K562 (cell line): ENCODE measurements around the gene DMBT1. TPM values are rescaled to one million over a fixed set of nuclear protein-coding genes. Genes with fewer than 3 reads are reported as not detected.

ENCODE experiments used
- ATAC-seq: fragments of 200-7000 bp; cut with Tn5 transposase; 3 replicates; pipeline ENCODE4 v1.9.1; 2020; ENCODE audit warnings: moderate library complexity
- BruUV-seq: library from RNA; stranded (reverse); fragments of 400-500 nt; replicated peaks from 2 replicates; lab custom pipeline; 2021; lab: Mats Ljungman, UMichigan
- CTCF ChIA-PET: fragments of 300-600 bp; formaldehyde crosslinking; extraction: SDS; loops from one replicate; lab custom pipeline; 2021; ENCODE audit warnings: low intra/inter-chr PET ratio; lab: Yijun Ruan, JAX
- POLR2A ChIA-PET: fragments of 300-600, 350-650 bp; sonication (Branson Sonifier 250); formaldehyde crosslinking; extraction: SDS; loops from one replicate; lab custom pipeline; 2021; ENCODE audit warnings: antibody characterized with exemption, inconsistent platforms; lab: Yijun Ruan, JAX
- DNase-seq, 4 experiments: peaks; one replicate each; pipeline versions ENCODE4 v3.0.0 to v3.0.0-alpha.2; 2011 to 2018; ENCODE audit warnings: low spot score in 3 of 4, mixed read lengths in 3 of 4; ENCODE audit errors: extremely low read depth in 1 of 4
- FAIRE-seq: peaks from 2 replicates; lab custom pipeline; 2011; peaks lifted over from hg19 to GRCh38; lab: Jason Lieb, UNC
- H2AFZ ChIP-seq: 2 replicates; pipeline ENCODE4 v1.6.0; 2011; ENCODE audit warnings: low read depth, low read length, control low read depth, inconsistent platforms
- H3K27ac ChIP-seq: fragments of 200-600 bp; 3 replicates; pipeline ENCODE4 v1.8.0; 2011; ENCODE audit warnings: low read depth, mild to moderate bottlenecking, control low read depth, inconsistent platforms, low read length, moderate library complexity, mixed read lengths; ENCODE audit errors: extremely low read depth
- H3K27me3 ChIP-seq, 2 experiments: fragments of 300-600 bp in 1 of 2; 2 replicates in 1 of 2; 3 replicates in 1 of 2; pipeline versions ENCODE4 v1.6.0 to v1.8.0; 2011; ENCODE audit warnings: inconsistent platforms in 2 of 2, low read length in 2 of 2, mild to moderate bottlenecking in 1 of 2, mixed read lengths in 1 of 2, moderate library complexity in 1 of 2; ENCODE audit not compliant: control insufficient read depth in 2 of 2, insufficient read depth in 2 of 2
- H3K36me3 ChIP-seq: fragments of 300-600 bp; 3 replicates; pipeline ENCODE4 v1.8.0; 2011; ENCODE audit warnings: mild to moderate bottlenecking, low read length, inconsistent platforms; ENCODE audit not compliant: control insufficient read depth, insufficient read depth
- H3K4me1 ChIP-seq, 2 experiments: fragments of 200-600 bp in 1 of 2; replicated peaks in 1 of 2; 2 replicates in 1 of 2; 3 replicates in 1 of 2; pipeline versions ENCODE4 v1.5.1 to v1.8.0; 2011; ENCODE audit warnings: inconsistent platforms in 2 of 2, low read length in 2 of 2, mild to moderate bottlenecking in 1 of 2, mixed read lengths in 1 of 2, moderate library complexity in 1 of 2; ENCODE audit not compliant: control insufficient read depth in 2 of 2, insufficient read depth in 2 of 2
- H3K4me2 ChIP-seq: 2 replicates; pipeline ENCODE4 v1.6.1; 2011; ENCODE audit warnings: low read length, control low read depth, inconsistent platforms, mixed read lengths; ENCODE audit not compliant: insufficient read depth
- H3K4me3 ChIP-seq: fragments of 200-600 bp; sonication (generic), shearing (Covaris generic); 2 replicates; pipeline ENCODE4 v1.5.1; 2016; ENCODE audit warnings: control low read depth, inconsistent platforms
- H3K79me2 ChIP-seq: fragments of 200-600 bp; 3 replicates; pipeline ENCODE4 v1.8.0; 2011; ENCODE audit warnings: low read length, inconsistent platforms; ENCODE audit not compliant: control insufficient read depth, insufficient read depth
- H3K9ac ChIP-seq, 2 experiments: 2 replicates each; pipeline versions ENCODE4 v1.6.0 to v1.6.1; 2011; ENCODE audit warnings: low read depth in 2 of 2, low read length in 2 of 2, control low read depth in 1 of 2, inconsistent platforms in 1 of 2, mild to moderate bottlenecking in 1 of 2, mixed read lengths in 1 of 2; ENCODE audit not compliant: insufficient read depth in 1 of 2
- H3K9me1 ChIP-seq: one replicate; pipeline ENCODE4 v1.6.0; 2011; ENCODE audit warnings: inconsistent platforms, mild to moderate bottlenecking, low read length, moderate library complexity; ENCODE audit not compliant: control insufficient read depth, insufficient read depth
- H3K9me3 ChIP-seq: replicated peaks from 2 replicates; pipeline ENCODE4 v1.5.1; 2011; ENCODE audit warnings: low read depth, low read length, inconsistent platforms; ENCODE audit not compliant: control insufficient read depth, insufficient read depth
- H4K20me1 ChIP-seq: replicated peaks from 2 replicates; pipeline ENCODE4 v1.6.1; 2011; ENCODE audit warnings: low read length, inconsistent platforms, mixed read lengths; ENCODE audit not compliant: control insufficient read depth, insufficient read depth
- FOXA1 ChIP-seq: fragments of 450-650 bp; IDR thresholded peaks from 2 replicates; pipeline ENCODE4 v1.6.1; 2016; ENCODE audit warnings: mild to moderate bottlenecking, borderline replicate concordance
- FOXJ2 ChIP-seq: fragments of 200-800 bp; sonication (Bioruptor generic); IDR thresholded peaks from 2 replicates; pipeline ENCODE4 v1.6.1; 2016; ENCODE audit warnings: missing genetic modification characterization, missing compliant biosample characterization
- GABPB2 ChIP-seq: fragments of 250-450 bp; sonication (Bioruptor Pico); conservative IDR thresholded peaks from 2 replicates; pipeline ENCODE4 v1.5.1; 2021; ENCODE audit warnings: mild to moderate bottlenecking
- HNRNPH1 ChIP-seq: fragments of 200-400 bp; formaldehyde crosslinking; optimal IDR thresholded peaks from 2 replicates; pipeline ENCODE3; 2017; ENCODE audit warnings: low read depth, mild to moderate bottlenecking, low read length, moderate library complexity
- MAFK ChIP-seq: IDR thresholded peaks from 2 replicates; pipeline ENCODE4 v1.6.1; 2011; ENCODE audit warnings: low read length, improper control_type of control experiment
- MCM5 ChIP-seq: fragments of 450-650 bp; IDR thresholded peaks from 2 replicates; pipeline ENCODE4 v1.6.1; 2016; ENCODE audit warnings: low read depth
- TAF7 ChIP-seq: fragments of 450-650 bp; IDR thresholded peaks from 2 replicates; pipeline ENCODE4 v1.6.1; 2016; ENCODE audit warnings: missing genetic modification characterization, missing compliant biosample characterization
- TBP ChIP-seq: optimal IDR thresholded peaks from 2 replicates; pipeline ENCODE3; 2011; ENCODE audit warnings: low read depth, low read length, improper control_type of control experiment
- XRCC3 ChIP-seq: fragments of 450-650 bp; IDR thresholded peaks from 2 replicates; pipeline ENCODE4 v1.6.1; 2017; ENCODE audit warnings: mild to moderate bottlenecking, moderate library complexity
- ZBTB9 ChIP-seq: fragments of 450-650 bp; formaldehyde crosslinking; IDR thresholded peaks from 2 replicates; pipeline ENCODE4 v1.4.0; 2020; ENCODE audit warnings: mild to moderate bottlenecking, moderate library complexity
- ZNF23 ChIP-seq: fragments of 250-450 bp; sonication (Bioruptor Pico); IDR thresholded peaks from 2 replicates; pipeline ENCODE4 v1.4.0; 2020; ENCODE audit warnings: mild to moderate bottlenecking
- WGBS: fragments of 100-300 bp; shearing (Covaris generic); methylation state at CpG from one replicate; pipeline ENCODE4 v1.1.6; 2016; ENCODE audit warnings: low coverage, mixed read lengths; ENCODE audit not compliant: insufficient coverage; ENCODE audit errors: missing lambda C conversion rate; 5-methylcytosine and 5-hydroxymethylcytosine counted together
- in situ Hi-C: fragments of 300-500 bp; cut with MboI; formaldehyde crosslinking; loops from 4 replicates; pipeline ENCODE4 v1.15.0; 2018; ENCODE audit warnings: inconsistent platforms, mixed read lengths
- intact Hi-C: fragments of 100-400 bp; cut with micrococcal nuclease; formaldehyde crosslinking; loops from 2 replicates; pipeline ENCODE4 v1.14.2; 2022
- polyA plus RNA-seq, 8 experiments: library from polyadenylated mRNA; depleted of rRNA in 4 of 8; stranded (reverse) in 5 of 8; unstranded in 3 of 8; fragments of >200 nt; fragmentation: Nextera tagmentation in 2 of 8; fragmentation: Illumina TruSeq in 1 of 8; extraction: Ambion mirVana in 2 of 8; extraction: Trizol in 1 of 8; gene quantifications; 2 replicates each; pipeline versions ENCODE4 v1.2.1 to v1.2.3, GENCODE V29; 2011 to 2014; ENCODE audit warnings: inconsistent platforms in 1 of 8, missing spikeins in 1 of 8
- total RNA-seq, 7 experiments: library from RNA; depleted of rRNA in 6 of 7; stranded (reverse); fragments of >200 nt in 6 of 7; fragmentation: Illumina TruSeq in 2 of 7; extraction: Trizol in 2 of 7; gene quantifications; 2 replicates each; pipeline versions ENCODE4 v1.2.1 to v1.2.3, GENCODE V29; 2011 to 2021; ENCODE audit warnings: low replicate concordance in 1 of 7
- TF ChIP-seq, protein P1 (sequence below): fragments of 250-450 bp; sonication (Bioruptor Pico); IDR thresholded peaks from 2 replicates; pipeline ENCODE4 v1.4.0; 2020

Gene DMBT1
- total and polyA plus RNA-seq, 9 of the 15 experiments (the other 6 are each of a cell fraction or from before 2014, with no cell fraction given), result 0.01 to 0.07 TPM; not detected in 7

DNA sequence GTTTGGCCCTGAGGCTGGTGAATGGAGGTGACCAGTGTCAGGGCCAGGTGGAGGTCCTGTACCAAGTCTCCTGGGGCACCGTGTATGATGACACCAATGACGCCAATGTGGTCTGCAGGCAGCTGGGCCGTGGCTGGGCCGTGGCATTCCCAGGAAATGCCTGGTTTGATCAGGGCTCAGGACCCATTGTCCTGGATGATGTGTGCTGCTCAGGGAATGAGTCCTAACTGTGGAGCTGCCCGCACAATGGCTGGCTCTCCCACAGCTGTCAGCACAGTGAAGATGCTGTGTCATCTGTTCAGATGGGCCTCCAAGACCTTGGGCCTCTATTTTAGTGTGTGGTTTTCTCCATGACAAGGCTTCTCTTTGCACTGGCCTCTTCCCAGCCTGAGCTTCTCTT is 64.0 kb downstream of the DMBT1 start (continued):
- TF ChIP-seq ZBTB9 (no peak), MCM5 (no peak), XRCC3 (no peak), FOXJ2 (tag) (no peak)

DNA sequence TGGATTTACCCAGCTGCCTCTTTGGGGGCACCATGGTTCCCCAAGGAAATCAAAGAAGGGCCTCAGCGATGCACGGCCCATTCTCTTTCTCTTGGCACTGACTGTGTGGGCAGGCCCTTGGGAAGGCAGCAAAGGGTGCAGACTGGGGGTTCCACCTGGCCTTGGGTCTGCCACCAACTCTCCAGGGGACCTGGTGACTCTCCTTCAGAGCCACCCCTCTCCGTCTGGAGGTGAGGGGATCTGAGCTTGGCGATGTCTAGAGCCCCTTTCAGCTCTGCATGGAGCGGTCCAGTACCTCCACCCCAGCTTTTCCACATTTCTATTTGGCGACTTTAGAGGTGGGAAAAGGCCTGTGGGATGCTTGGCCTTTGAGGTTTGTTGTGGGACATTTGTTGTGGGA is 70.0 kb downstream of the DMBT1 start:
- Histone ChIP-seq H3K4me1 (no peaks in the 10 kb centered on the region), H4K20me1 (no peaks in the 10 kb centered on the region), H3K4me3 (no peak overlapping the region), H3K9me3 (no peaks in the 10 kb centered on the region), H3K9me1 (no peaks in the 10 kb centered on the region), H3K79me2 (no peaks in the 10 kb centered on the region), H2AFZ (no peak overlapping the region), H3K4me2 (no peak overlapping the region), H3K9ac (no peak overlapping the region), H3K27me3 (peaks cover 0 to 5% of the 10 kb centered on the region in 2 experiments; a peak in 1 of 5 replicates), H3K27ac (no peak overlapping the region), H3K36me3 (no peaks in the 10 kb centered on the region)
- DNase-seq (no peak), ATAC-seq (no peak), FAIRE-seq (no peak)
- WGBS, result 2% methylated on average over 6 of the region's 6 CpGs
- intact Hi-C loops (no loop called here), in situ Hi-C loops (no loop called here)
- no TSS peak for BruUV-seq
- ChIA-PET CTCF (no interaction called here), POLR2A (no interaction called here)
- TF ChIP-seq FOXA1 (no peak), HNRNPH1 (no peak), MAFK (no peak), TBP (no peak), GABPB2 (CRISPR knock-in tag) (no peak), TAF7 (tag) (no peak), ZNF23 (CRISPR knock-in tag) (no peak)
- TF ChIP-seq, protein P1, sequence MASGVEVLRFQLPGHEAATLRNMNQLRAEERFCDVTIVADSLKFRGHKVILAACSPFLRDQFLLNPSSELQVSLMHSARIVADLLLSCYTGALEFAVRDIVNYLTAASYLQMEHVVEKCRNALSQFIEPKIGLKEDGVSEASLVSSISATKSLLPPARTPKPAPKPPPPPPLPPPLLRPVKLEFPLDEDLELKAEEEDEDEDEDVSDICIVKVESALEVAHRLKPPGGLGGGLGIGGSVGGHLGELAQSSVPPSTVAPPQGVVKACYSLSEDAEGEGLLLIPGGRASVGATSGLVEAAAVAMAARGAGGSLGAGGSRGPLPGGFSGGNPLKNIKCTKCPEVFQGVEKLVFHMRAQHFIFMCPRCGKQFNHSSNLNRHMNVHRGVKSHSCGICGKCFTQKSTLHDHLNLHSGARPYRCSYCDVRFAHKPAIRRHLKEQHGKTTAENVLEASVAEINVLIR (CRISPR knock-in tag), result no peak
